Activated CD8-positive, alpha-beta T cell treated with anti-CD3 and anti-CD28 coated beads, Interleukin-2, amount 10 ng/mL, durations not matched to agents 7 days and 5 days (primary cell): ENCODE data around the gene RNF213. TPM values are rescaled to one million over a fixed set of nuclear protein-coding genes. Genes with fewer than 3 reads are reported as not detected.
A peak's percentile ranks its signal among the peaks of the same experiment; 100 is the strongest.

ENCODE experiments used
- ATAC-seq: fragments of 150-1000 bp; cut with Tn5 transposase; one replicate; pipeline ENCODE4 v1.10.0; 2021; ENCODE audit warnings: moderate library complexity
- CTCF ChIA-PET: fragments of 350-600 bp; sonication (Branson Sonifier 250); formaldehyde crosslinking; loops from one replicate; lab custom pipeline; 2021; ENCODE audit warnings: antibody characterized with exemption; lab: Charles Lee
- POLR2A ChIA-PET: fragments of 350-600 bp; sonication (Branson Sonifier 250); formaldehyde crosslinking; loops from one replicate; lab custom pipeline; 2021; ENCODE audit warnings: antibody characterized with exemption; lab: Charles Lee
- DNase-seq: peaks from one replicate; pipeline ENCODE4 v3.0.0-alpha.2; 2020
- H3K27ac Mint-ChIP-seq: one replicate; pipeline ENCODE4 v1.8.0; 2021; ENCODE audit warnings: mild to moderate bottlenecking, mixed read lengths
- H3K27me3 Mint-ChIP-seq: one replicate; pipeline ENCODE4 v1.8.0; 2021; ENCODE audit warnings: low read depth, mixed read lengths
- H3K36me3 Mint-ChIP-seq: one replicate; pipeline ENCODE4 v1.8.0; 2021; ENCODE audit warnings: low read depth, mixed read lengths
- H3K4me1 Mint-ChIP-seq: one replicate; pipeline ENCODE4 v1.8.0; 2021; ENCODE audit warnings: low read depth, mixed read lengths
- H3K4me3 Mint-ChIP-seq: one replicate; pipeline ENCODE4 v1.8.0; 2021; ENCODE audit warnings: mild to moderate bottlenecking, mixed read lengths
- H3K9me3 Mint-ChIP-seq: one replicate; pipeline ENCODE4 v1.8.0; 2022; ENCODE audit warnings: mixed read lengths; ENCODE audit not compliant: insufficient read depth
- total RNA-seq, 2 experiments: library from RNA; stranded (reverse); gene quantifications; one replicate each; pipeline ENCODE4 v1.2.3, GENCODE V29; 2021

The RNF213 gene
- total RNA-seq, 2 experiments from 2014 or later: 438 to 455 TPM

DNA sequence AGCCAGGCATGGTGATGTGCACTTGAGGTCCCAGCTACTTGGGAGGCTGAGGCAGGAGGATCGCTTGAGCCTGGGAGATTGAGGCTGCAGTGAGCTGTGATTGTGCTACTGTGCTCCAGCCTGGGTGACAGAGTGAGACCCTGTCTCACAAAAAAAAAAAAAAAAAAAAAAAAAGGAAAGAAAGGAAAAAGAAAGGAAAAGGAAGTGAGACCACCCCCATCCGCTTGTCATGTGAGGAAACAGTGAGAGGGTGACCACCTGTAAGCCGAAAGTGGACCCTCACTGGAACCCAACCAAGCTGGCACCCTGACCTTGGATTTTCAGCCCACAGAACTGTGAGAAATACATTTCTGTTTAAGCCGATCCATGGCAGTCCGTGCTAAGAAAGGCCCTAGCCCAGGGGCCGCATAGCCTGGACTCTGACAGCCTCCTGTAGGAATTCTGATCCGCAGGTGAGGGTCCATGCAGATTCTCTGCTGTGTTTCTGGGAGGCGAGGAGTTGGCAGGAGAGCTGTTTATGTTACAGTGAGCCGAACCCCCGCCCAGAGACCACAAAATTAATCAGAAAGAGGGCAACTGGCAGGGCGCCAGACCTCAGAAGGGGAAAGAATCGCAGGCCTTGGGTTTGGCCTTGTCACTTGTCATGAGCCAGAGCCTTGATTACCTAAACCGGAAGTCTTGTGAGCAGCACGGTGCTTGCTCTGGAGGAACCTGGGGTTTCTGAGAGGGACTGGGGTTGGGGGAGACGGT is 41.5 kb upstream of the RNF213 start:
- ChIA-PET CTCF (no interaction called here), POLR2A (interaction anchor here (0.6 to 1.9 kb wide), 8 partner anchors 11 to 235 kb away, joined by 3 to 6 read pairs (median 4); partner anchors contain the start of gene GAA)
- peaks cover 3% of the 10 kb centered on the region for H3K27me3 Mint-ChIP-seq
- peak overlapping the region; percentile 81 for H3K27ac Mint-ChIP-seq
- ATAC-seq (peak; percentile 87), DNase-seq (peak; percentile 92)
- H3K4me3 Mint-ChIP-seq: peak overlapping the region; percentile 79
- H3K4me1 Mint-ChIP-seq: peaks cover 17% of the 10 kb centered on the region
- no peaks in the 10 kb centered on the region for H3K9me3 Mint-ChIP-seq
- H3K36me3 Mint-ChIP-seq: no peaks in the 10 kb centered on the region

DNA sequence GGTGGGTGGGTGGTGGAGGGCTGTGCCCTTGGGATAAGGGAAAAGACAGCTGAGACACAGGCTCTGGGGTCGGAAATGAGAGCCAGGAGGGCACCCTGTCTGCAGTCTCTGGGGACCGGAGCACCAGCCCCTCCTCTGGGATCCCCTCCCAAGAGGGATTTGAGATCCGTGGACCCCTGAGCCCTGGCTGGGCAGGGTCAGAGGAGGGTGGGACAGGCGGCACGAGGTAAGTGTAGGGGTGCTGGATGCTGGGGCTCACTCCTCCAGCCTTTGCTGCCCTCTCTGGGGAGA is 40.9 kb upstream of the RNF213 start:
- ChIA-PET CTCF (no interaction called here), POLR2A (interaction anchor here (0.7 to 1.9 kb wide), 6 partner anchors 10 to 235 kb away, joined by 3 to 6 read pairs (median 4); partner anchors contain the start of gene GAA)
- Mint-ChIP-seq H3K4me1 (peaks cover 17% of the 10 kb centered on the region), H3K4me3 (peak overlapping the region; percentile 79), H3K27ac (peak overlapping the region; percentile 81), H3K27me3 (peaks cover 3% of the 10 kb centered on the region), H3K9me3 (no peaks in the 10 kb centered on the region), H3K36me3 (no peaks in the 10 kb centered on the region)
- peak; percentile 45 for ATAC-seq
- DNase-seq: no peak

DNA sequence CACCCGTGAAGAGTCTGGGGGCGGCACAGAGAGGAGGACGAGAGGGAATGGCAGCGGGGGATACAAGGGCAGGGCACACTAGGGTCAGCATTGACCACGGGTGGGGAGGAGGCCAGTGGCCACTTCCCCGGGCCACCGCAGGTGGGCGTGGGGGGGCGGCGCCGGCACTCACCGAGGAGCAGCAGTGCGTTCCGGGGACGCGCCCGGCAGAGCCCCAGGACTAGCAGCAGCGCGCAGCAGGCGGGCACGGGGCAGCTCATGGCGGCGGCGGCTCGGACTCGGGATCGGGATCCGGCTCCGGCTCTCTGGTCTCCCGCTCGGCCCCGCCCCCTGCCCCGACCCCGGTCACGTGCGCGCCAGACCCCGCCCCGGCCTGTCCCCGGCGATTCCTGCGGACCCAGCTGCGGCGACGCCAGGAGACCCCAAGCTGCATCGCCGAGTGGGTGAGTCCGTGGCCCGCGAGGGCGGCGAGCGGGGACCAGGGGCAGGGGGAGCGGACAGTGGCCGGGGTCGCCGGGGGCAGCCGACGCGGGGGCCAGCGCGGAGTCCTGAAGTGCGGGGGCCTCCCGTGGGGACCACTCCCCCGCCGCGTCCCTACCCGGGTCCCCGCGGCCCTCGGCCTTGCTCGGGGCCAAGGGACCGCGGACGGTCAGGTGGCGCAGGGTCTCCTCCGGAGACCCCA is 40.5 kb upstream of the RNF213 start, which contains the start of the genes SGSH and SLC26A11:
SGSH (minus strand) TSS at position 280 of the 682 bp plus-strand sequence; CDS start at position 260, 20 bp downstream.
SLC26A11 (plus strand) TSS at position 374 of the 682 bp plus-strand sequence. CDS start 1,134 bp downstream, outside the sequence.
- DNase-seq (peak; percentile 52), ATAC-seq (peak; percentile 50)
- no peaks in the 10 kb centered on the region for H3K36me3 Mint-ChIP-seq
- ChIA-PET CTCF (no interaction called here), POLR2A (interaction anchor here (0.6 to 1.9 kb wide), 5 partner anchors 10 to 118 kb away, joined by 3 to 6 read pairs (median 4); partner anchors contain the start of gene GAA)
- peaks cover 17% of the 10 kb centered on the region for H3K4me1 Mint-ChIP-seq
- H3K27ac Mint-ChIP-seq: peak within 1 kb of the TSS; percentile 81
- peak within 1 kb of the TSS; percentile 79 for H3K4me3 Mint-ChIP-seq
- H3K9me3 Mint-ChIP-seq: no peaks in the 10 kb centered on the region
- H3K27me3 Mint-ChIP-seq: peaks cover 3% of the 10 kb centered on the region

DNA sequence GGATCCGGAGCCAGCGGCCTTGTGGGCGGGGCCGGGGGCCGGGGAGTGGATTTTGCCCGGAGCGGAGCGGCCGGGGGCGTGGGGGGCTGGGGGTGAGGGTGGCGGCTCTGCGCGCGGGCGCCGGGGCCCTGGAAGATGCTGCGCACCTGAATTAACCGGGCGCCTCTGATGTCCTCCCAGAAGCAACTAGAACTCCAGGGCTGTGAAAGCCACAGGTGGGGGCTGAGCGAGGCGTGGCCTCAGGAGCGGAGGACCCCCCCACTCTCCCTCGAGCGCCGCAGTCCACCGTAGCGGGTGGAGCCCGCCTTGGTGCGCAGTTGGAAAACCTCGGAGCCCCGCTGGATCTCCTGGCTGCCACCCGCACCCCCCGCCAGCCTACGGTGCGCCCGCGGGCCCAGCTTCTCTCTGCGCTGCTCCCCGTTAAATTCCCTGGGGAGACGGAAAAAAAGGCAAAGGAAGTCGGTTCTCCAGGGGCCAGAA is 39.9 kb upstream of the RNF213 start:
- no peaks in the 10 kb centered on the region for H3K9me3 Mint-ChIP-seq
- ChIA-PET CTCF (no interaction called here), POLR2A (interaction anchor here (0.6 to 1.9 kb wide), 2 partner anchors 9 to 33 kb away, joined by 3 to 4 read pairs; no protein-coding TSS in a partner anchor)
- no peak overlapping the region for H3K27ac Mint-ChIP-seq
- DNase-seq (no peak), ATAC-seq (no peak)
- H3K36me3 Mint-ChIP-seq: no peaks in the 10 kb centered on the region
- peak overlapping the region; percentile 22 for H3K4me3 Mint-ChIP-seq
- H3K4me1 Mint-ChIP-seq: peaks cover 17% of the 10 kb centered on the region
- peaks cover 3% of the 10 kb centered on the region for H3K27me3 Mint-ChIP-seq

DNA sequence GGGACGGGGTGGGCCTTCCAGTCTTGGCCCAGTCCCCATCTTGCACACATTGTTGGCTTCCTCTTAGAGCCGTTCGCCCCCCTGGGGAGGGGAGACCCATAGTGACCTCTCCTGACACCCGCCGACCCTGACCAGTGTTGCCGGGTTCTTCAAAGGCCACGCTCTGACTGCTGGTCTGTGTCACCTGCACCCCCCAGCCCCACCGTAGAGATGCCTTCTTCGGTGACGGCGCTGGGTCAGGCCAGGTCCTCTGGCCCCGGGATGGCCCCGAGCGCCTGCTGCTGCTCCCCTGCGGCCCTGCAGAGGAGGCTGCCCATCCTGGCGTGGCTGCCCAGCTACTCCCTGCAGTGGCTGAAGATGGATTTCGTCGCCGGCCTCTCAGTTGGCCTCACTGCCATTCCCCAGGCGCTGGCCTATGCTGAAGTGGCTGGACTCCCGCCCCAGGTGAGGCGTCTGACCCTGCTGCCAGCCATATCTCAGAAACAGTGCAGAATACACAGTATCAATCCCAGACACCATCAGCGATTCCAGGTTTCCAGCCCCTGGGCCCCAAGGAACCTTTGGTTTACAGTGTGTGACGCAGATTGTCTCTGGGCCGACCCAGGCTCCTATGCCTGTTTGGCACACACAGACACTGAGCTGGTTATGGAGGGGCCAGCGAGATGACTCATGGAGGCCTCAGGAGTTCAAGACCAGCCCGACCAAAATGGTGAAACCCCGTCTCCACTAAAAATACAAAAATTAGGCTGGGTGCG is 39.1 kb upstream of the RNF213 start:
- Mint-ChIP-seq H3K27me3 (peaks cover 3% of the 10 kb centered on the region), H3K4me1 (peaks cover 17% of the 10 kb centered on the region), H3K27ac (no peak overlapping the region), H3K9me3 (no peaks in the 10 kb centered on the region), H3K4me3 (peak overlapping the region; percentile 2), H3K36me3 (no peaks in the 10 kb centered on the region)
- ATAC-seq (no peak), DNase-seq (no peak)
- ChIA-PET POLR2A (interaction anchor here (0.6 kb wide), 1 partner anchor 9 kb away, joined by 3 read pairs; no protein-coding TSS in a partner anchor), CTCF (no interaction called here)

DNA sequence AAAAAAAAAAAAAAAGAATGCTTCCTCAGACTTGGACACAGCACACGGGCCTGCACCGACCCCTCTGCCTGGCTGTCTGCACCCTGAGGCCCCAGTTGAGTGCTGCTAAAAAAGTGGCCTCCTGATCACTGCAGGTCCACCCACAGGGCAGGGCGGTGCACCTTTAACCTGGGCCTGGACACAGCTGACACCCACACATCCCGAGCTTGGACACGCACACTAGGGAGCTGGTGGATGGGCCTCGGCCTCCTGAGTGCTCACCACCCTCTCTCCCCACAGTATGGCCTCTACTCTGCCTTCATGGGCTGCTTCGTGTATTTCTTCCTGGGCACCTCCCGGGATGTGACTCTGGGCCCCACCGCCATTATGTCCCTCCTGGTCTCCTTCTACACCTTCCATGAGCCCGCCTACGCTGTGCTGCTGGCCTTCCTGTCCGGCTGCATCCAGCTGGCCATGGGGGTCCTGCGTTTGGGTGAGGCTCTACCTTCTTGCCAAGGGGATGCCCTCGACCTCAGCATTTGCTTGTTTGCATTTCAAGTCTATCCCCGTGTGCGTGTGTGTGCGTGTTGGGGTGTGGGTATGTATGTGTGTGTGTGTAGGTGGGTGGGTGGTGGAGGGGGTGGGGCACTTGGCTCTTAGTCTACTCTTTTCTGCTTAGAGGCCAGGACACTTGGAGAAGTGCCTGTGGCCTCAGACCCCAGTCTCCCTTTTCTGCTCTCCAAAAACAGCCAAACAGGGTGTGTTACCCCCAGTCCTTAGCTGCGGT is 38.1 kb upstream of the RNF213 start:
- no peak for ATAC-seq
- Mint-ChIP-seq H3K27me3 (peaks cover 3% of the 10 kb centered on the region), H3K27ac (no peak overlapping the region), H3K4me1 (peaks cover 17% of the 10 kb centered on the region), H3K36me3 (no peaks in the 10 kb centered on the region), H3K4me3 (no peak overlapping the region), H3K9me3 (no peaks in the 10 kb centered on the region)
- DNase-seq: no peak
- CTCF ChIA-PET: no interaction called here
- POLR2A ChIA-PET: interaction anchor here (0.6 kb wide), 1 partner anchor 10 kb away, joined by 3 read pairs; no protein-coding TSS in a partner anchor

DNA sequence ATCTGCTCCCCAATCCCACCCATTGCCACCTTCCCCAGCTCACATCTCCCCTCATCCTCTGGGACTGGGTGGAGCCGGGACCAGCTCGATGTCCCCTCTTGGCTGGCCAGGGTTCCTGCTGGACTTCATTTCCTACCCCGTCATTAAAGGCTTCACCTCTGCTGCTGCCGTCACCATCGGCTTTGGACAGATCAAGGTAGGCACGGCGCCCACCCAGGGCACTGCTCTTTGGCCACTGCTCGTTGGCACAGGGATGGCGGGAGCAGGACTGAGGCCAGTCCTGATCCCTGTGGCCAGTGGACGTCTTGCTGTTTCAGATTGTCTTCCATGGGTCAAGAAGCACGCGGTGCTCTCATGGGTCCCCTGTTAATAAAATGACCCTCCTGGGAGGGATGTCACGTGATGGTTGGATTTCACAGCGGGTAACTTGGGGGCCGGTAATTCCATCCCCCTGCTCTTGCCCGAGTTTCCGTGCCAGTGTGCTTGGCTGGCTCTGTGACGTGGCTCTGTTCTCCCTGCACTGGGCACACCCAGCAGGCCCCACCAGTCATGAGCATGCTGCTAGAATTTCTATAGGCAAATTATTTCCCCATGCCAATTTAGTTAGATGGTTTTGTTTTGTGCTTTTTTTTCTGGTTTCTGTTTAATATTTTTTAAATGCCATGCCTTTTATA is 37.4 kb upstream of the RNF213 start:
- Mint-ChIP-seq H3K27me3 (peaks cover 3% of the 10 kb centered on the region), H3K4me1 (peaks cover 17% of the 10 kb centered on the region)
- POLR2A ChIA-PET: no interaction called here

DNA sequence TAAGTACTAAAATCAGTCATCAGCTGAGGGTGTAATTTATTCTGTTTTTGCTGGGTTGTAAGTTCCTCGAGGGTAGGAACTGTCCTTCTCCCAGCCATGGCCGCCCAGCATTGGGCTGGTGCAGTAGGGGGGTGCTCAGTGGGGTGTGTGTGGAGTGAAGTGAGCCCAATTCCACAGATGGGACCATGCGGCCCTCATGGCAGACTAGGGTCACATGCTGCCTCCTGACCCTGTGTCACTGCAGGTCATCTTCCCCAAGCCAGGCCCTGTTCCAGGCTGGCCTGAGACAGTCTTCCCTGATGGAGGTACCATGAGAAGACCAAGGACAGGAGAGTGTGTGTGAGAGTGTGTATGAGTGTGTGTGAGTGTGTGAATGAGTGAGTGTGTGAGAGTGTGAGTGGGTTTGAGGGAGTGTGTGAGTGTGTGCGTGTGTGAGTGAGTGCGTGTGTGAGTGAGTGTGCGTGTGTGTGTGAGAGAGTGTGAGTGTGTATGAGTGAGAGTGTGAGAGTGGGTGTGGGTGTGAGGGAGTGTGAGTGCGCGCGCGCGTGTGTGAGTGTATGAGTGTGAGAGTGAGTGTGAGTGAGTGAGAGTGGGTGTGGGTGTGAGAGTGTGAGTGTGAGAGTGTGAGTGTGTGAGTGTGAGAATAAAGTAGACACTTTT is 36.7 kb upstream of the RNF213 start:
- no peak for DNase-seq
- Mint-ChIP-seq H3K9me3 (no peaks in the 10 kb centered on the region), H3K27me3 (peaks cover 3% of the 10 kb centered on the region), H3K4me1 (peaks cover 11% of the 10 kb centered on the region), H3K27ac (no peak overlapping the region), H3K36me3 (no peaks in the 10 kb centered on the region), H3K4me3 (no peak overlapping the region)
- CTCF ChIA-PET: no interaction called here
- POLR2A ChIA-PET: no interaction called here
- no peak for ATAC-seq

More for the DNA sequence above, 37.4 kb upstream of the RNF213 start:
- Mint-ChIP-seq H3K36me3 (no peaks in the 10 kb centered on the region), H3K27ac (no peak overlapping the region), H3K9me3 (no peaks in the 10 kb centered on the region), H3K4me3 (no peak overlapping the region)
- CTCF ChIA-PET: no interaction called here
- DNase-seq (no peak), ATAC-seq (no peak)

DNA sequence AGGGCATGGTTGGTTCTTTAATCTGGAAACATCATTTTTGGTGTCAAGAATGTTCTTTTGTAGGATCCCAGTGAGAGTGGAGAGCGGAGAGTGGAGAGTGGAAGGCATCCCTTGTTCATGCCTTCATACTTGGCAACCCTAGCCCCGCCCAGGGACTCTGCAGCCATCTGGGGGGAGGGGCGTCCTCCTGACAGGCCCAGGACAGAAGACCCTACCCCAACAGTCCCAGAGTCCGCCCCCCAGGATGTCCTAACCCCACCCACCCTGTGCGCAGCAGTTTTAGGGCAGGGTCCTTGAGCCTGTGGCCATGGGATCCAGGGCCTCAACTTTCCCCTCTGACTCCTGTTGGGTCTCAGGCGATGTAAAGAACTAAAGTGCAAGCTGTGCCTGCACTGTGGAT is 36.0 kb upstream of the RNF213 start:
- H3K36me3 Mint-ChIP-seq: no peaks in the 10 kb centered on the region
- H3K4me3 Mint-ChIP-seq: no peak overlapping the region
- H3K27me3 Mint-ChIP-seq: peaks cover 3% of the 10 kb centered on the region
- ChIA-PET CTCF (no interaction called here), POLR2A (interaction anchor here (0.7 kb wide), 1 partner anchor 31 kb away, joined by 4 read pairs; no protein-coding TSS in a partner anchor)
- H3K4me1 Mint-ChIP-seq: peaks cover 4% of the 10 kb centered on the region
- H3K27ac Mint-ChIP-seq: no peak overlapping the region
- DNase-seq (no peak), ATAC-seq (no peak)
- H3K9me3 Mint-ChIP-seq: no peaks in the 10 kb centered on the region

DNA sequence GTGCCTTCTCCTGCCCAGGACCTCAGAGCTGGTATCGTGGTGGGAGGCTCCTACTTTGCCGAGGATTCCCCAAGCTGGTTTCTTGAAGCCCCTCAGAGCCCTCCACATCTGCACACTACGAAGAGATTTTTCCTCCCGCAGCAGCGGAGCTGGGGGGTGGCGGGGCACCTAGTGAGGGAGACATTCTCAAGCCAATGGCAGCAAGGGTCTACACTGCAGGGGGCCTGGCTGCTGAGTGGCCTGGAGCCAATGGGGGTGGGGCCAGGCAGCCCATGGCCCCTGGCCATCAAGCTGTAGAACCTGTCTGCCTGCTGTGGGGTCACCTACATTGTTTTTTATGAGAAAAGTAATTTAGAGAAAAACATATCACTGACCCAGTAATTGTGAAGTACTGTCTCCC is 35.4 kb upstream of the RNF213 start:
- H3K36me3 Mint-ChIP-seq: no peaks in the 10 kb centered on the region
- ChIA-PET POLR2A (interaction anchor here (0.7 kb wide), 1 partner anchor 30 kb away, joined by 4 read pairs; no protein-coding TSS in a partner anchor), CTCF (no interaction called here)
- DNase-seq: no peak
- peaks cover 1% of the 10 kb centered on the region for H3K4me1 Mint-ChIP-seq
- no peak overlapping the region for H3K27ac Mint-ChIP-seq
- no peak overlapping the region for H3K4me3 Mint-ChIP-seq
- H3K27me3 Mint-ChIP-seq: peaks cover 3% of the 10 kb centered on the region
- no peaks in the 10 kb centered on the region for H3K9me3 Mint-ChIP-seq
- no peak for ATAC-seq
